SH-SY5Y (cell line): ENCODE measurements around the gene ACBD3.

ENCODE experiments used
- GATA2 ChIP-seq: IDR thresholded peaks from 2 replicates; pipeline ENCODE4 v1.6.1; 2011; ENCODE audit warnings: mild to moderate bottlenecking, low read depth, low read length
- GATA3 ChIP-seq: IDR thresholded peaks from 2 replicates; pipeline ENCODE4 v1.6.1; 2011; ENCODE audit warnings: low read depth, mild to moderate bottlenecking, low read length, moderate library complexity

Gene ACBD3

DNA sequence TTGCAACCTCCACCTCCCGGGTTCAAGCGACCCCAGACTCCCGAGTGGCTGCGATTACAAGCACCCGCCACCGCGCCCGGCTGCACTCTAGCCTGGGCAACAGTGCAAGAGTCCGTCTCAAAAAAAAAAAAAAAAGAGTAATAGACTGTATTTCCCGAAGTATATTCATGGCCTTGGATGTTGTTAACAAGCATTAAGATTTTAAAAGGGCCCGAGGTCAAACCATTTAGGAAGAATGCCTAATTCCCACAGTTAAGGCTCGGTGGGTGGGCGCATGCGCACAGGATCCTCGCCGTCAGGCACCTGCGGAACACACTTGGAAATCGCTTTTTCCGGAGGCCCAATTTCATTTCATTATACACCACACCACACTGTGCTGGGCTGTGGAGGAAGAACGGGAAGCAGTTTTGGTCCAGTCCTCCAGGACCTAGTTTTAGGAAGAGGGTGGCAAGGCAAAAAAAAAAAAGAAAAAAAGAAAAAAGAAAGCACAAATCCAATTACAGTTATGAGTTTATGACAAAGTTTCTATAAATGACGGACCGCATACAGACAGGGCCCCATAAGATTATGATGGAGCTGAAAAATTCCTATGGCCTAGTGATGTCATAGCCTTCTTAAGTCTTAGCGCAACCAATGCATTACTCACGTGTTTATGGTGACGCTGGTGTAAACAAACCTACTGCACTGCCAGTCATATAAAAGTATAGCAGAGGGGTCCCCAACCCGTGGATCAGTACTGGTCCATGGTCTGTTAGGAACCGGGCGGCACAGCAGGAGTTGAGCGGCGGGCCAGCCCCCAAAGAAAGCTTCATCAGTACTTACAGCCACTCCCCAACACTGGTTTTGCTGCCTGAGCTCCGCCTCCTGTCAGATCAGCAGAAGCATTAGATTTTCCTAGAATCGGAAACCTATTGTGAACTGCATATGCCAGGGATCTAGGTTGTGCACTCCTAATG lies 85.8 kb downstream of the ACBD3 start:
- TF ChIP-seq GATA2 (no peak), GATA3 (no peak)

DNA sequence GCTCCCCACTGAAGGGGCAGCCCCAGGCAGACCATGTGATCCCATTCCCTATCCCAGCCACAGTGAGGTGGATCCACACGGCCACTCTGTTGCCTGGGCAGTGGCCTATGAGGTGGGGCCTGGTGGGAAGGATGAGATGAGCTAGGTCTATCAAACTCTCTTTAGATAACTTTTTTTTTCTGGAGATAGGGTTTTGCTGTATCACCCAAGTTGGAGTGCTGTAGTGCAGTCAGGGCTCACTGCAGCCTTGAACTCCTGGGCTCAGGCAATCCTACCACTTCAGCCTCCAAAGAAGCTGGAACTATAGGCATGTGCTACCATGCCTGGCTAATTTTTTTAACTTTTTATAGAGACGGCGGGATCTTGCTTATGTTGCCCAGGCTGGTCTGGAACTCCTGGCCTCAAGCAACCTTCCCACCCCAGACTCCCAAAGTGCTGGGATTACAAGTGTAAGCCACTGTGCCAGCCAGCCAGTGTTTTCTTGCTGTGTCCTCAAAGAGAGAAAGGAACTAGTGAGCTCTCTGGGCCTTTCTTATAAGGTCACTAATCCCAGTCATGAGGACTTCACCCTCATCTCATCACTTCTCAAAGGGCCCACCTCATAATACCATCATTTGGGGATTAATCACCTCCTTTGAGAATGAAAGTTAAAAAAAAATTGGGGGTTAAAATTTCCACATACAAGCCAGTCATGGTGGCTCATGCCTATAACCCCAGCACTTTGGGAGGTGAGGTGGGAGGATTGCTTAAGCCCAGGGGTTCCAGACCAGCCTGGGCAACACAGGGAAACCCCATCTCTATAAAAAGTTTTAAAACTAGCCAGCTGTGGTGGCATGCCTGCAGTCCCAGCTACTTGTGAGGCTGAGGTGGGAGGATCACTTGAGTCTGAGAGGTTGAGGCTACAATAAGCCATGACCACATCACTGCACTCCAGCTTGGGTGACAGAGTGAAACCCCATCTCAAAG lies 87.4 kb downstream of the ACBD3 start:
- TF ChIP-seq GATA3 (no peak), GATA2 (no peak)

DNA sequence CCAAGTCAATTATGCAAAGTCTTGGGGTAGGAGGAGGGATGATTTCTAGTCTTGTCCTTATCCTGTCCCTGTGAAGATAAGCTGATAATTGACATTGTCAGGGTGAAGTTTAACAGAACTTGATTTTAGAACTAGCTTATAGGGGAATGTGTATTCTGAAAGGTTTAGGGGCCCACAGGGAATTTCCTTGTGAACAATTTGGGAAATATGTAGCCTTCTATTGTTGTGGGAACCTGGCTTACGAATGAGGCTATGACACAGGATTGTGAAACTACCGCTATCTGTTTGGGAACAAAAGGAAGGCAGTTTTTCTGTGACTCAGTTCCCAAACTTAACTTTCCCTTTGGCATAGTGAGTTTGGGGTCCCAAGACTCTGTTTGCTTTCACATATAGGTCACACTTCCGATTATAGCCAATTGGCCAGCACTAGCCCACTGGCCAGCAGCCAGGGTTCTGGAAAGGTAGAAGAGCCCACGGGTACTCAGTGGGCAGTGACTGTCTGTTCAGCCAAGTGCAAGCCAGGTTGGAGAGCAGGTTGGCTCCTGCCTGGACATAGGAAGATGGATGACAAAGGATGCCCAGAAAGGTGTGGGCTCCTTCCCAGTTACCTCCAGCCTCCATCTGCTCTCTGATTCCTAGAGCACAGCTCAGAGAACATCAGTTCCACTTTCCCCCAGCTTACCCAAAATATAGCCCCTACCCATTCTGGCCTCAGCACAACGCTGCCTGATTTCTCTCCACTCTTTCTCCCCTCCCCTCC lies 88.5 kb downstream of the ACBD3 start:
- TF ChIP-seq GATA3 (no peak), GATA2 (no peak)

DNA sequence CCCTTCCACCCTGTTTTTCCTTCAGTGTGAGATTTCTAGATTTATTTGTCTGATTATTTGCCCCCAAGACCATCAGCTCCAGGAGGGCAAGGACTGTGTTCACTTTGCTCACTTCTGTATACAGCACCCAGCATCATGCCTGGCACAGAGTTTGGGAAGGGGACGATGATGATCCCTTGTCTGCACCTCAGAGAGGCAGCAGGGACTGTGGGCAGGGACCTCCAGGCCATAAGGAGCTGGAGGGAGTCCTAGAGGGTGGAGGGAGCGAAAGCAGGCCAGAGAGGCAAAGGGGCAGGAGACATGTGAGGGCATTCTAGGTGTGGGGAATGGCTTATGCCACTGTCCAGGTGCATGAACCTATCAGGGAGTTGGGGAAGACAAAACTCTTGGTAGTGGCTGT lies 91.3 kb downstream of the ACBD3 start:
- TF ChIP-seq GATA3 (no peak), GATA2 (no peak)
